ENCODE data around the gene HABP4.

DNA sequence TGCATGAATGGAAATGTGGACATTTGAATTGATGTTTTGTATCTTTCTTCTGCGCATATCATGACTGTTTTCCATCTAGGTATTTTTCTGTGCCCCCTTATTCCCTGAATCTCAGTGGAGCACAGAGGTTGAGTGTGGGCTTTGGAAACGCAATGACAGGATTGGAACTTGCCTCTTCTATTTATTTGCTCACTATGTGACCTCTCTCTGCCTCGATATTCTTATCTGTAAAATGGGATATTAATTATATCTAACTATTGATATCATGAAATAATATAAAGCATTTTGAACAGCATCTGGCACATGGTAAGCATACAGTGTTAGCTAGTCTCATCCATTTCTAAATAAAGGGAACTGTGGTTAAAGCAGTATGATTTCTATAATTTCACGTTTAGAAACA is 26.0 kb downstream of the HABP4 start:
- no peak for TF ChIP-seq POLR2A (IDR thresholded peaks at IDR 0.05; ENCODE audit: low read length)
- TF ChIP-seq GATA1 (IDR thresholded peaks at IDR 0.05; ENCODE audit: low read depth, low read length), result no peak

Measured in erythroblast (primary cell).